Aorta (tissue), 5 donors: ENCODE results near the gene MAP4K4. TPM values are rescaled to one million over a fixed set of nuclear protein-coding genes. Genes with fewer than 3 reads are reported as not detected.

Experiments used
- ATAC-seq: fragments of 200-7000 bp; cut with Tn5 transposase; one replicate; pipeline ENCODE4 v1.9.1; 2022; ENCODE audit warnings: moderate library complexity; ENCODE audit not compliant: low FRiP score
- DNase-seq, 2 donors: peaks; one replicate each; pipeline ENCODE4 v3.0.0-alpha.2; 2020
- H3K27ac ChIP-seq, 2 donors: one replicate each; pipeline ENCODE4 v1.5.1; 2013; ENCODE audit warnings: low read length in 2 of 2, mild to moderate bottlenecking in 2 of 2, moderate library complexity in 2 of 2, control low read depth in 1 of 2, inconsistent platforms in 1 of 2, low read depth in 1 of 2
- H3K27me3 ChIP-seq, 2 donors: one replicate each; pipeline ENCODE4 v1.6.1; 2013; ENCODE audit warnings: control low read depth in 1 of 2, low read length in 1 of 2, mild to moderate bottlenecking in 1 of 2, moderate library complexity in 1 of 2; ENCODE audit not compliant: insufficient read depth in 2 of 2, control insufficient read depth in 1 of 2
- H3K36me3 ChIP-seq, 2 donors: one replicate each; pipeline ENCODE4 v1.6.1; 2013; ENCODE audit warnings: control low read depth in 1 of 2, low read length in 1 of 2, mild to moderate bottlenecking in 1 of 2; ENCODE audit not compliant: insufficient read depth in 2 of 2, control insufficient read depth in 1 of 2
- H3K4me1 ChIP-seq, 2 donors: one replicate each; pipeline ENCODE4 v1.6.1; 2013; ENCODE audit warnings: low read length in 2 of 2, control low read depth in 1 of 2, mild to moderate bottlenecking in 1 of 2, moderate library complexity in 1 of 2; ENCODE audit not compliant: insufficient read depth in 2 of 2, control insufficient read depth in 1 of 2
- H3K4me3 ChIP-seq, 2 donors: one replicate each; pipeline ENCODE4 v1.5.1; 2013; ENCODE audit warnings: low read length in 2 of 2, control low read depth in 1 of 2, mild to moderate bottlenecking in 1 of 2
- H3K9me3 ChIP-seq: one replicate; pipeline ENCODE4 v1.6.1; 2013; ENCODE audit warnings: mild to moderate bottlenecking, low read length; ENCODE audit not compliant: control insufficient read depth
- WGBS, 2 donors: extraction: QIAGEN DNeasy Blood & Tissue Kit; methylation state at CpG; one replicate each; pipeline ENCODE4 v1.1.7; 2013; 5-methylcytosine and 5-hydroxymethylcytosine counted together
- intact Hi-C, 2 donors: fragments of 100-400 bp; cut with DNase I; formaldehyde crosslinking; loops; one replicate each; pipeline versions ENCODE4 v1.14.2 to v1.15.0; 2022
- polyA plus RNA-seq, 2 donors: library from polyadenylated mRNA; stranded (reverse); fragments of 200-250 nt; gene quantifications; one replicate each; pipeline ENCODE4 v1.2.3, GENCODE V29; 2013
- total RNA-seq, 2 donors: library from RNA; stranded (reverse); fragmentation: NEBNext Ultra II Directional; extraction: Animal tissue kit (Norgen Biotek cat#: 25700); gene quantifications; one replicate each; pipeline ENCODE4 v1.2.1, GENCODE V29; 2021
- donor health status: healthy with polysubstance abuse.
- donor health status: Bipolar disorder and iron deficiency.
- donor health status: DM: no; HTN: no; CAD: no.
- donor health status: DM: no; HTN: no; CAD: no.
- donor health status: DM: yes; HTN: yes; CAD: no.

MAP4K4 gene
- total and polyA plus RNA-seq, 4 donors: 22.9 to 112 (median 58.5) TPM

GRCh38 chr2:101777337-101777736 is 79.8 kb downstream of the MAP4K4 start:
- WGBS, 2 donors: 92% methylated on average over 11 of the region's 11 CpGs
- no peak overlapping the region for H3K4me3 ChIP-seq
- H3K27me3 ChIP-seq: no peaks in the 10 kb centered on the region
- ATAC-seq (no peak), DNase-seq (no peak)
- no peak overlapping the region for H3K27ac ChIP-seq
- peaks cover 5 to 6% of the 10 kb centered on the region in 2 donors for H3K4me1 ChIP-seq
- no peaks in the 10 kb centered on the region for H3K9me3 ChIP-seq
- no peaks in the 10 kb centered on the region for H3K36me3 ChIP-seq
- intact Hi-C loops: no loop called here

GRCh38 chr2:101778102-101778501 is 80.6 kb downstream of the MAP4K4 start:
- Histone ChIP-seq H3K9me3 (no peaks in the 10 kb centered on the region), H3K4me1 (peaks cover 6% of the 10 kb centered on the region in 2 donors), H3K36me3 (no peaks in the 10 kb centered on the region), H3K27ac (no peak overlapping the region), H3K27me3 (no peaks in the 10 kb centered on the region), H3K4me3 (no peak overlapping the region)
- no peak for DNase-seq
- intact Hi-C loops: no loop called here
- no peak for ATAC-seq
- 86 to 90% methylated on average over 6 of the region's 6 CpGs for WGBS, 2 donors

GRCh38 chr2:101779190-101779589 is 81.7 kb downstream of the MAP4K4 start:
- no peak for DNase-seq
- peaks cover 6% of the 10 kb centered on the region in 2 donors for H3K4me1 ChIP-seq
- no peaks in the 10 kb centered on the region for H3K36me3 ChIP-seq
- intact Hi-C loops: no loop called here
- ATAC-seq: no peak
- no peak overlapping the region for H3K27ac ChIP-seq
- H3K9me3 ChIP-seq: no peaks in the 10 kb centered on the region
- no peaks in the 10 kb centered on the region for H3K27me3 ChIP-seq
- 94 to 97% methylated on average over 1 of the region's 1 CpG for WGBS, 2 donors
- H3K4me3 ChIP-seq: no peak overlapping the region

GRCh38 chr2:101779656-101780055 is 82.1 kb downstream of the MAP4K4 start:
- no peaks in the 10 kb centered on the region for H3K36me3 ChIP-seq
- H3K9me3 ChIP-seq: no peaks in the 10 kb centered on the region
- H3K27me3 ChIP-seq: no peaks in the 10 kb centered on the region
- no peak overlapping the region for H3K27ac ChIP-seq
- intact Hi-C loops: no loop called here
- no peak overlapping the region for H3K4me3 ChIP-seq
- no peak for ATAC-seq
- H3K4me1 ChIP-seq: peaks cover 6 to 7% of the 10 kb centered on the region in 2 donors
- WGBS, 2 donors: 81 to 86% methylated on average over 3 of the region's 3 CpGs
- no peak for DNase-seq

GRCh38 chr2:101781326-101781725 is 83.8 kb downstream of the MAP4K4 start:
- ATAC-seq (no peak), DNase-seq (no peak)
- no peak overlapping the region for H3K4me3 ChIP-seq
- intact Hi-C loops: no loop called here
- H3K36me3 ChIP-seq: no peaks in the 10 kb centered on the region
- H3K27me3 ChIP-seq: no peaks in the 10 kb centered on the region
- H3K4me1 ChIP-seq: peaks cover 2 to 6% of the 10 kb centered on the region in 2 donors
- WGBS, 2 donors: 69 to 70% methylated on average over 4 of the region's 4 CpGs
- no peaks in the 10 kb centered on the region for H3K9me3 ChIP-seq
- no peak overlapping the region for H3K27ac ChIP-seq

- 87 to 90% methylated on average over 6 of the region's 6 CpGs for WGBS, 2 donors
- DNase-seq: no peak
- H3K27ac ChIP-seq: no peak overlapping the region
- H3K4me1 ChIP-seq: peaks cover 2 to 6% of the 10 kb centered on the region in 2 donors
- H3K9me3 ChIP-seq: no peaks in the 10 kb centered on the region
- H3K4me3 ChIP-seq: no peak overlapping the region
- no peaks in the 10 kb centered on the region for H3K36me3 ChIP-seq
- no peak for ATAC-seq
- no peaks in the 10 kb centered on the region for H3K27me3 ChIP-seq
- intact Hi-C loops: no loop called here
Measured at GRCh38 chr2:101781791-101782426, 84.4 kb downstream of the MAP4K4 start.

GRCh38 chr2:101782427-101782792 is 84.9 kb downstream of the MAP4K4 start:
- Histone ChIP-seq H3K27ac (no peak overlapping the region), H3K9me3 (no peaks in the 10 kb centered on the region), H3K4me1 (peaks cover 5 to 6% of the 10 kb centered on the region in 2 donors), H3K27me3 (no peaks in the 10 kb centered on the region), H3K36me3 (no peaks in the 10 kb centered on the region), H3K4me3 (no peak overlapping the region)
- DNase-seq (no peak), ATAC-seq (no peak)
- WGBS, 2 donors: 77 to 80% methylated on average over 5 of the region's 5 CpGs
- intact Hi-C loops: no loop called here

GRCh38 chr2:101787097-101787496 is 89.6 kb downstream of the MAP4K4 start:
- H3K27me3 ChIP-seq: no peaks in the 10 kb centered on the region
- no peaks in the 10 kb centered on the region for H3K36me3 ChIP-seq
- no peak overlapping the region for H3K4me3 ChIP-seq
- no peaks in the 10 kb centered on the region for H3K9me3 ChIP-seq
- DNase-seq (no peak), ATAC-seq (no peak)
- 85 to 89% methylated on average over 3 of the region's 3 CpGs for WGBS, 2 donors
- no peak overlapping the region for H3K27ac ChIP-seq
- H3K4me1 ChIP-seq: peaks cover 3 to 5% of the 10 kb centered on the region in 2 donors
- intact Hi-C loops: no loop called here

GRCh38 chr2:101788565-101788964 is 91.1 kb downstream of the MAP4K4 start:
- no peaks in the 10 kb centered on the region for H3K27me3 ChIP-seq
- peaks cover 1 to 8% of the 10 kb centered on the region in 2 donors for H3K4me1 ChIP-seq
- 42 to 59% methylated on average over 1 of the region's 1 CpG for WGBS, 2 donors
- intact Hi-C loops: no loop called here
- no peaks in the 10 kb centered on the region for H3K9me3 ChIP-seq
- no peak overlapping the region for H3K27ac ChIP-seq
- DNase-seq (no peak), ATAC-seq (no peak)
- no peaks in the 10 kb centered on the region for H3K36me3 ChIP-seq
- H3K4me3 ChIP-seq: no peak overlapping the region
